Keratinocyte (primary cell): ENCODE measurements around the gene TRAF5. TPM values are rescaled to one million over a fixed set of nuclear protein-coding genes. Genes with fewer than 3 reads are reported as not detected.
A peak's percentile ranks its signal among the peaks of the same experiment; 100 is the strongest.

Experiments used
- DNase-seq: peaks from one replicate; pipeline ENCODE4 v3.0.0-alpha.2; 2011; ENCODE audit warnings: low read depth, missing footprints, low spot score
- FAIRE-seq: peaks from 2 replicates; lab custom pipeline; 2011; peaks lifted over from hg19 to GRCh38; lab: Jason Lieb, UNC
- H2AFZ ChIP-seq: 2 replicates; pipeline ENCODE4 v1.6.0; 2012; ENCODE audit warnings: low read length, control low read depth, inconsistent platforms; ENCODE audit not compliant: control insufficient read depth
- H3K27ac ChIP-seq: 2 replicates; pipeline ENCODE4 v1.5.1; 2011; ENCODE audit warnings: low read length; ENCODE audit not compliant: control insufficient read depth, insufficient read depth
- H3K27me3 ChIP-seq: 3 replicates; pipeline ENCODE4 v1.6.0; 2011; ENCODE audit warnings: low read length; ENCODE audit not compliant: control insufficient read depth, insufficient read depth; ENCODE audit errors: extremely low read depth
- H3K36me3 ChIP-seq, 2 experiments: 2 replicates in 1 of 2; 3 replicates in 1 of 2; pipeline ENCODE4 v1.5.1; 2011; ENCODE audit warnings: low read length in 2 of 2, mild to moderate bottlenecking in 1 of 2; ENCODE audit not compliant: control insufficient read depth in 2 of 2, insufficient read depth in 2 of 2; ENCODE audit errors: extremely low read depth in 1 of 2
- H3K4me1 ChIP-seq: 3 replicates; pipeline ENCODE4 v1.5.1; 2011; ENCODE audit warnings: low read length; ENCODE audit not compliant: control insufficient read depth, insufficient read depth; ENCODE audit errors: extremely low read depth
- H3K4me2 ChIP-seq: 3 replicates; pipeline ENCODE4 v1.6.0; 2011; ENCODE audit warnings: low read depth, low read length; ENCODE audit not compliant: control insufficient read depth, insufficient read depth; ENCODE audit errors: extremely low read depth
- H3K4me3 ChIP-seq, 3 experiments: fragments of 200-600 bp in 1 of 3; sonication (generic) in 1 of 3; 2 replicates in 2 of 3; 3 replicates in 1 of 3; pipeline ENCODE4 v1.5.1; 2011 to 2016; ENCODE audit warnings: low read length in 3 of 3, mild to moderate bottlenecking in 3 of 3, control low read depth in 2 of 3, inconsistent platforms in 1 of 3, low read depth in 1 of 3, mixed read lengths in 1 of 3, mixed run types in 1 of 3, moderate library complexity in 1 of 3; ENCODE audit not compliant: control insufficient read depth in 2 of 3, insufficient read depth in 2 of 3; ENCODE audit errors: extremely low read depth in 1 of 3
- H3K79me2 ChIP-seq: 2 replicates; pipeline ENCODE4 v1.6.0; 2012; ENCODE audit warnings: low read length; ENCODE audit not compliant: control insufficient read depth, insufficient read depth
- H3K9ac ChIP-seq: 3 replicates; pipeline ENCODE4 v1.6.0; 2011; ENCODE audit warnings: low read length; ENCODE audit not compliant: control insufficient read depth, insufficient read depth; ENCODE audit errors: extremely low read depth
- H3K9me1 ChIP-seq: 3 replicates; pipeline ENCODE4 v1.6.0; 2011; ENCODE audit warnings: low read length; ENCODE audit not compliant: control insufficient read depth, insufficient read depth; ENCODE audit errors: extremely low read depth
- H3K9me3 ChIP-seq: 2 replicates; pipeline ENCODE4 v1.5.1; 2012; ENCODE audit warnings: low read depth, low read length; ENCODE audit not compliant: control insufficient read depth
- H4K20me1 ChIP-seq: 3 replicates; pipeline ENCODE4 v1.6.0; 2011; ENCODE audit warnings: low read length; ENCODE audit not compliant: control insufficient read depth, insufficient read depth; ENCODE audit errors: extremely low read depth
- CTCF ChIP-seq, 3 experiments: IDR thresholded peaks in 1 of 3; conservative IDR thresholded peaks in 1 of 3; optimal IDR thresholded peaks in 1 of 3; 2 replicates in 2 of 3; 3 replicates in 1 of 3; pipeline versions ENCODE3 to v1.5.1; 2011; ENCODE audit warnings: low read length in 3 of 3, mild to moderate bottlenecking in 3 of 3, moderate library complexity in 2 of 3, control low read depth in 1 of 3, inconsistent platforms in 1 of 3; ENCODE audit not compliant: insufficient read depth in 2 of 3; ENCODE audit errors: extremely low read depth in 1 of 3
- EZH2 ChIP-seq: IDR thresholded peaks from one replicate; pipeline ENCODE4 v1.6.1; 2012; ENCODE audit warnings: inconsistent platforms, mild to moderate bottlenecking, low read length, moderate library complexity
- dilution Hi-C: fragments of 300-500 bp; cut with MboI; formaldehyde crosslinking; loops from one replicate; pipeline ENCODE4 v1.7.0; 2020; ENCODE audit warnings: low sequenced_read_pairs; ENCODE audit not compliant: extremely low pct_ligation_motif_present
- polyA plus RNA-seq, 5 experiments: library from polyadenylated mRNA; depleted of rRNA in 3 of 5; stranded (reverse) in 3 of 5; stranded (forward) in 1 of 5; unstranded in 1 of 5; fragments of >200 nt; gene quantifications; 1 replicate in 1 of 5; 2 replicates in 3 of 5; 3 replicates in 1 of 5; pipeline versions ENCODE4 v1.2.1 to v1.2.3, GENCODE V29; 2011 to 2012; ENCODE audit warnings: missing spikeins in 2 of 5, low read depth in 1 of 5, low replicate concordance in 1 of 5

TRAF5 gene
- polyA plus RNA-seq, 1 donor (not counting 4 experiments of a cell fraction or from before 2014, with no cell fraction given): 2.1 TPM

DNA sequence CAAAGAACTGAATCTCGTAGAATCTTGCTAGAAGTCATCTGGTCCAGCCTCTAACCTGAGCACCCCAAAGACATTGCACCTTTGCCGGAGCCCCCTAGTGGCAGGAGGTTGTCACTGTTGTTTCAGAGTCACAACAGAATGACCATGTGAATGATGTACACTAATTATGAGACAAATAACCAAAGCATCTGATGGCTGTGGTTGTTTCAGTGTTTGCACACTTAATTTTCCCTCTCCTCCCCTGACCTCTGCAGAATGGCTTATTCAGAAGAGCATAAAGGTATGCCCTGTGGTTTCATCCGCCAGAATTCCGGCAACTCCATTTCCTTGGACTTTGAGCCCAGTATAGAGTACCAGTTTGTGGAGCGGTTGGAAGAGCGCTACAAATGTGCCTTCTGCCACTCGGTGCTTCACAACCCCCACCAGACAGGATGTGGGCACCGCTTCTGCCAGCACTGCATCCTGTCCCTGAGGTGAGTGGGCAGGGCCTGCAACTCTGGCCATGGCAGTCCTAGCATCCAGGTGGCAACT, 26.4 kb downstream of the TRAF5 start:
- Histone ChIP-seq H3K27me3 (no peaks in the 10 kb centered on the region), H3K27ac (no peak overlapping the region), H4K20me1 (no peaks in the 10 kb centered on the region), H3K9me1 (no peaks in the 10 kb centered on the region), H3K4me2 (no peak overlapping the region), H3K9me3 (no peaks in the 10 kb centered on the region), H3K4me1 (no peaks in the 10 kb centered on the region), H3K79me2 (no peaks in the 10 kb centered on the region), H3K9ac (no peak overlapping the region), H3K36me3 (no peaks in the 10 kb centered on the region), H2AFZ (no peak overlapping the region), H3K4me3 (no peak overlapping the region)
- dilution Hi-C loops: no loop called here
- DNase-seq (no peak), FAIRE-seq (no peak)
- TF ChIP-seq CTCF (optimal IDR thresholded peaks at IDR 0.05 in 1 of 3, IDR thresholded peaks at IDR 0.05 in 1 of 3, conservative IDR thresholded peaks at IDR 0.05 in 1 of 3; ENCODE audit: extremely low read depth in 1 of 3, insufficient read depth in 2 of 3, low read length in 3 of 3) (peak; percentile 75 to 87 (median 80)), EZH2 (no peak)

DNA sequence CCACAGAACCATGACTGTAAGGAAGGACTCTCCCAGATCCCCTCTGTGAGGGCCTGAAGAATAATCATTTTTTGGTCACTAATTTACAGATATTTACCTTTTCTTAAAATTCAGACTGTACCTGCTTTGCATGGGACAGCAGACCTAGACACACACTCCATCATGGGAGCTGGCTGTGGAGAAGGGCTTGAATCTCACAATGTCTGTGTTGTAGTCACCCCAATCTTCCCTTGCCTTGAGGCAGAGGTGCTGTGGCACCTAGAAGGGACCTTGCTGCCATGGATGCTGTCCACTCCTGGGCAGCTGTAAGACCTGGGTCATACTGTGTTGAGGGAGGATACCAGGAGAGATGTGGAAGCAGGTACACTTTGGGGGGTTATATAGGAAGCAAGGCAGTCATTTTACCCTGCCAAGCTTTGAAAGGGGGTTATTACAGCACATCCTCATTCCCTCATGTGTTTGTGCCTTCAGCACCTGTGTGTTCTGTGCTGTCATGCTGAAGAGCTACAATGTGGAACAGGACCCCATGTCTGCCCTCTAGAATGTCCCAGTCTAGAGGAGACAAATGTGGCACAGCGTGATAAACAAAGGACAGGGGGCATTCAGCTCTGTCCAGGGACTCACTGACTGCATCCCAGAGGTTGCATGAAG, 27.1 kb downstream of the TRAF5 start:
- FAIRE-seq: no peak
- H3K4me2 ChIP-seq: no peak overlapping the region
- H4K20me1 ChIP-seq: no peaks in the 10 kb centered on the region
- no peaks in the 10 kb centered on the region for H3K4me1 ChIP-seq
- H3K4me3 ChIP-seq: no peak overlapping the region
- H3K27ac ChIP-seq: no peak overlapping the region
- no peak overlapping the region for H2AFZ ChIP-seq
- H3K36me3 ChIP-seq: no peaks in the 10 kb centered on the region
- H3K9ac ChIP-seq: no peak overlapping the region
- H3K9me1 ChIP-seq: no peaks in the 10 kb centered on the region
- H3K9me3 ChIP-seq: no peaks in the 10 kb centered on the region
- H3K27me3 ChIP-seq: no peaks in the 10 kb centered on the region
- DNase-seq: no peak
- no peak for TF ChIP-seq CTCF (optimal IDR thresholded peaks at IDR 0.05 in 1 of 3, IDR thresholded peaks at IDR 0.05 in 1 of 3, conservative IDR thresholded peaks at IDR 0.05 in 1 of 3; ENCODE audit: extremely low read depth in 1 of 3, insufficient read depth in 2 of 3, low read length in 3 of 3)
- no peak for TF ChIP-seq EZH2
- no peaks in the 10 kb centered on the region for H3K79me2 ChIP-seq
- dilution Hi-C loops: no loop called here
